ENCODE results near the gene PRRG3.

PRRG3 gene

GRCh38 chrX:151754641-151755215, 59.5 kb downstream of the PRRG3 start:
- TF ChIP-seq, protein P1, sequence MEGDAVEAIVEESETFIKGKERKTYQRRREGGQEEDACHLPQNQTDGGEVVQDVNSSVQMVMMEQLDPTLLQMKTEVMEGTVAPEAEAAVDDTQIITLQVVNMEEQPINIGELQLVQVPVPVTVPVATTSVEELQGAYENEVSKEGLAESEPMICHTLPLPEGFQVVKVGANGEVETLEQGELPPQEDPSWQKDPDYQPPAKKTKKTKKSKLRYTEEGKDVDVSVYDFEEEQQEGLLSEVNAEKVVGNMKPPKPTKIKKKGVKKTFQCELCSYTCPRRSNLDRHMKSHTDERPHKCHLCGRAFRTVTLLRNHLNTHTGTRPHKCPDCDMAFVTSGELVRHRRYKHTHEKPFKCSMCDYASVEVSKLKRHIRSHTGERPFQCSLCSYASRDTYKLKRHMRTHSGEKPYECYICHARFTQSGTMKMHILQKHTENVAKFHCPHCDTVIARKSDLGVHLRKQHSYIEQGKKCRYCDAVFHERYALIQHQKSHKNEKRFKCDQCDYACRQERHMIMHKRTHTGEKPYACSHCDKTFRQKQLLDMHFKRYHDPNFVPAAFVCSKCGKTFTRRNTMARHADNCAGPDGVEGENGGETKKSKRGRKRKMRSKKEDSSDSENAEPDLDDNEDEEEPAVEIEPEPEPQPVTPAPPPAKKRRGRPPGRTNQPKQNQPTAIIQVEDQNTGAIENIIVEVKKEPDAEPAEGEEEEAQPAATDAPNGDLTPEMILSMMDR (IDR thresholded peaks at IDR 0.05; ENCODE audit: low read depth, low read length), result no peak
- DNase-seq (ENCODE audit: extremely low read depth, low read depth), result no peak

Data from AG09319 (cell line).